HepG2 (cell line): ENCODE data around the gene PTPA. TPM values are rescaled to one million over a fixed set of nuclear protein-coding genes. Genes with fewer than 3 reads are reported as not detected.

Experiments
- ATAC-seq: fragments of 200-7000 bp; cut with Tn5 transposase; 3 replicates; pipeline ENCODE4 v1.9.1; 2020; ENCODE audit warnings: mild to moderate bottlenecking, moderate library complexity
- BruUV-seq: library from RNA; stranded (reverse); fragments of 400-500 nt; replicated peaks from 2 replicates; lab custom pipeline; 2021; lab: Mats Ljungman, UMichigan
- CTCF ChIA-PET: fragments of 300-600 bp; formaldehyde crosslinking; extraction: SDS; loops from one replicate; lab custom pipeline; 2021; ENCODE audit warnings: low total read pairs, inconsistent platforms, low intra/inter-chr PET ratio; lab: Yijun Ruan, JAX
- POLR2A ChIA-PET: fragments of 350-600 bp; sonication (Branson Sonifier 250); formaldehyde crosslinking; loops from one replicate; lab custom pipeline; 2020; ENCODE audit warnings: antibody characterized with exemption, inconsistent platforms; lab: Yijun Ruan, JAX
- DNase-seq: peaks from one replicate; pipeline ENCODE4 v3.0.0-alpha.2; 2015; ENCODE audit warnings: low spot score
- FAIRE-seq: peaks from 3 replicates; lab custom pipeline; 2011; peaks lifted over from hg19 to GRCh38; lab: Jason Lieb, UNC
- H2AFZ ChIP-seq: one replicate; pipeline ENCODE4 v1.6.1; 2011; ENCODE audit warnings: low read length, inconsistent platforms
- H3K27ac ChIP-seq: fragments of 300-600 bp; 3 replicates; pipeline ENCODE4 v1.8.0; 2011; ENCODE audit warnings: mixed run types, mild to moderate bottlenecking, mixed read lengths, low read length, inconsistent platforms; ENCODE audit not compliant: insufficient read depth; ENCODE audit errors: extremely low read length
- H3K27me3 ChIP-seq, 2 experiments: fragments of 200-600 bp in 1 of 2; 2 replicates in 1 of 2; 3 replicates in 1 of 2; pipeline versions ENCODE4 v1.6.0 to v1.8.0; 2011; ENCODE audit warnings: low read length in 2 of 2, mild to moderate bottlenecking in 2 of 2, moderate library complexity in 2 of 2, inconsistent platforms in 1 of 2; ENCODE audit not compliant: insufficient read depth in 2 of 2, control insufficient read depth in 1 of 2
- H3K36me3 ChIP-seq, 2 experiments: fragments of 200-600 bp in 1 of 2; replicated peaks in 1 of 2; 2 replicates in 1 of 2; 3 replicates in 1 of 2; pipeline versions ENCODE4 v1.5.1 to v1.8.0; 2011; ENCODE audit warnings: low read length in 2 of 2, inconsistent platforms in 1 of 2; ENCODE audit not compliant: insufficient read depth in 2 of 2, control insufficient read depth in 1 of 2
- H3K4me1 ChIP-seq: 2 replicates; pipeline ENCODE4 v1.5.1; 2012; ENCODE audit warnings: low read length, inconsistent platforms; ENCODE audit not compliant: insufficient read depth
- H3K4me2 ChIP-seq: 2 replicates; pipeline ENCODE4 v1.6.0; 2011; ENCODE audit warnings: low read depth, low read length, inconsistent platforms
- H3K4me3 ChIP-seq, 3 experiments: fragments of 200-600 bp in 1 of 3; sonication (generic), shearing (Covaris generic) in 1 of 3; replicated peaks in 1 of 3; 2 replicates each; pipeline ENCODE4 v1.5.1; 2011 to 2016; ENCODE audit warnings: low read length in 3 of 3, inconsistent platforms in 2 of 3, low read depth in 2 of 3, mild to moderate bottlenecking in 2 of 3, control low read depth in 1 of 3, mixed read lengths in 1 of 3; ENCODE audit not compliant: insufficient read depth in 1 of 3
- H3K79me2 ChIP-seq: one replicate; pipeline ENCODE4 v1.6.1; 2011; ENCODE audit warnings: low read length, inconsistent platforms; ENCODE audit not compliant: insufficient read depth
- H3K9ac ChIP-seq: 2 replicates; pipeline ENCODE4 v1.6.0; 2011; ENCODE audit warnings: mild to moderate bottlenecking, low read depth, low read length, inconsistent platforms; ENCODE audit not compliant: insufficient read depth
- H3K9me3 ChIP-seq: 2 replicates; pipeline ENCODE4 v1.5.1; 2012; ENCODE audit warnings: mild to moderate bottlenecking, low read length
- H4K20me1 ChIP-seq: 2 replicates; pipeline ENCODE4 v1.6.0; 2011; ENCODE audit warnings: inconsistent platforms, mild to moderate bottlenecking, low read length, moderate library complexity; ENCODE audit not compliant: insufficient read depth
- HOXA3 ChIP-seq: sonication (generic); formaldehyde crosslinking; IDR thresholded peaks from 2 replicates; pipeline ENCODE4 v1.5.0; 2020; ENCODE audit warnings: missing genetic modification reagents
- PAXIP1 ChIP-seq: sonication (generic); formaldehyde crosslinking; conservative IDR thresholded peaks from 2 replicates; pipeline ENCODE4 v1.4.0; 2020; ENCODE audit warnings: mild to moderate bottlenecking, missing genetic modification reagents, moderate library complexity
- ZFP91 ChIP-seq: sonication (generic); formaldehyde crosslinking; IDR thresholded peaks from 2 replicates; pipeline ENCODE4 v1.9.0; 2022; ENCODE audit warnings: missing genetic modification reagents, mild to moderate bottlenecking, borderline replicate concordance
- ZNF24 ChIP-seq: fragments of 450-650 bp; IDR thresholded peaks from 2 replicates; pipeline ENCODE4 v1.6.1; 2017; ENCODE audit warnings: antibody characterized with exemption, mild to moderate bottlenecking
- ZSCAN5A ChIP-seq: sonication (generic); formaldehyde crosslinking; IDR thresholded peaks from 2 replicates; pipeline ENCODE4 v1.8.0; 2022; ENCODE audit warnings: mild to moderate bottlenecking, missing genetic modification reagents, borderline replicate concordance
- WGBS: methylation state at CpG from one replicate; pipeline ENCODE4 v1.1.6; 2017; ENCODE audit warnings: low lambda C conversion rate; 5-methylcytosine and 5-hydroxymethylcytosine counted together
- in situ Hi-C: cut with HindIII; loops from 2 replicates; pipeline ENCODE4 v1.10.0; 2017; ENCODE audit warnings: low pct_unique_long_range_greater_than_20kb; ENCODE audit not compliant: extremely low pct_ligation_motif_present
- intact Hi-C: fragments of 100-400 bp; cut with micrococcal nuclease; formaldehyde crosslinking; loops from one replicate; pipeline ENCODE4 v1.10.0; 2022; ENCODE audit not compliant: unreplicated experiment
- polyA plus RNA-seq, 8 experiments: library from polyadenylated mRNA; depleted of rRNA in 3 of 8; stranded (reverse) in 7 of 8; unstranded in 1 of 8; fragments of >200 nt; fragmentation: Illumina TruSeq in 4 of 8; extraction: Trizol in 4 of 8; gene quantifications; 2 replicates each; pipeline versions ENCODE4 v1.2.1 to v1.2.3, GENCODE V29; 2011 to 2016; ENCODE audit warnings: low read depth in 4 of 8, missing spikeins in 1 of 8, mixed read lengths in 1 of 8; ENCODE audit not compliant: insufficient read depth in 1 of 8
- total RNA-seq, 5 experiments: library from RNA; depleted of rRNA; stranded (reverse); fragments of >200 nt; fragmentation: Illumina TruSeq; extraction: Trizol; gene quantifications; 2 replicates each; pipeline ENCODE4 v1.2.3, GENCODE V29; 2016; ENCODE audit warnings: low read depth in 1 of 5

PTPA gene
- total and polyA plus RNA-seq, 2 of the 13 experiments (the other 11 are each of a cell fraction or from before 2014, with no cell fraction given), result 79.3 to 105 TPM

GRCh38 chr9:129075996-129076639 lies 35.1 kb upstream of the PTPA start (continued):
- TF ChIP-seq PAXIP1 (CRISPR knock-in tag), result peak; percentile 61
- TF ChIP-seq HOXA3 (CRISPR knock-in tag), result peak; percentile 34; the same call in 1 of the 2 replicates
- peak; percentile 83; the same call in 1 of the 2 replicates for TF ChIP-seq ZSCAN5A (CRISPR knock-in tag)
- TF ChIP-seq, all 625 proteins: peak for 24

- H4K20me1 ChIP-seq, result no peaks in the 10 kb centered on the region
- CTCF ChIA-PET, result no interaction called here
- H3K36me3 ChIP-seq, result no peaks in the 10 kb centered on the region; a peak in 1 of 5 replicates
- no peak for FAIRE-seq
- no peak overlapping the region for H3K9ac ChIP-seq
- peak overlapping the region; percentile 65 for H3K27ac ChIP-seq
- in situ Hi-C loops, result no loop called here
- H3K9me3 ChIP-seq, result no peaks in the 10 kb centered on the region
- H3K79me2 ChIP-seq, result peaks cover 15% of the 10 kb centered on the region
- DNase-seq, result no peak
- peaks cover 60% of the 10 kb centered on the region for H3K4me1 ChIP-seq
- H3K4me2 ChIP-seq, result peak overlapping the region; percentile 49; the same call in 1 of the 2 replicates
- H2AFZ ChIP-seq, result no peak overlapping the region
- H3K27me3 ChIP-seq, result no peaks in the 10 kb centered on the region
- WGBS, result 98% methylated on average over 11 of the region's 11 CpGs
- H3K4me3 ChIP-seq, result no peak overlapping the region
- intact Hi-C loops, result no loop called here
- POLR2A ChIA-PET, result interaction anchor here (1.0 kb wide), 2 partner anchors 12 to 33 kb away, joined by 3 to 4 read pairs; partner anchors contain the start of gene CRAT
- 0 out of 2 replicates have a peak, but pooled peaks have one; percentile 4 for TF ChIP-seq ZFP91 (CRISPR knock-in tag)
- no peak for TF ChIP-seq ZNF24
- BruUV-seq, result no TSS peak
- ATAC-seq, result no peak
These were observed 34.6 kb upstream of the PTPA start for GRCh38 chr9:129076640-129077037.
